B cell (primary cell): ENCODE data around the gene PARS2. TPM values are rescaled to one million over a fixed set of nuclear protein-coding genes. Genes with fewer than 3 reads are reported as not detected.

Experiments
- ATAC-seq: fragments of 200-7000 bp; cut with Tn5 transposase; one replicate; pipeline ENCODE4 v1.10.0; 2021; ENCODE audit warnings: low read depth, mild to moderate bottlenecking, moderate number of reproducible peaks, moderate library complexity
- CTCF ChIA-PET: fragments of 350-600 bp; sonication (Branson Sonifier 250); formaldehyde crosslinking; loops from one replicate; lab custom pipeline; 2021; ENCODE audit warnings: antibody characterized with exemption, inconsistent platforms; lab: Charles Lee
- POLR2A ChIA-PET: fragments of 350-600 bp; sonication (Branson Sonifier 250); formaldehyde crosslinking; loops from one replicate; lab custom pipeline; 2021; ENCODE audit warnings: antibody characterized with exemption; lab: Charles Lee
- DNase-seq: peaks from one replicate; pipeline ENCODE4 v3.0.0; 2013
- H2AFZ ChIP-seq: 2 replicates; pipeline ENCODE4 v1.6.1; 2012; ENCODE audit warnings: mild to moderate bottlenecking, low read depth, low read length; ENCODE audit not compliant: insufficient read depth, poor library complexity, severe bottlenecking
- H3K27ac ChIP-seq, 2 donors: 1 replicate in 1 of 2; 2 replicates in 1 of 2; pipeline ENCODE4 v1.5.1; 2012 to 2013; ENCODE audit warnings: low read length in 2 of 2, mild to moderate bottlenecking in 2 of 2, moderate library complexity in 1 of 2
- H3K27me3 ChIP-seq, 4 experiments: fragments of 200-600 bp in 1 of 4; sonication (generic) in 1 of 4; replicated peaks in 1 of 4; 1 replicate in 2 of 4; 2 replicates in 2 of 4; pipeline versions ENCODE4 v1.6.1 to v1.7.0; 2013 to 2016; ENCODE audit warnings: low read length in 3 of 4, mild to moderate bottlenecking in 2 of 4, mixed read lengths in 1 of 4, moderate library complexity in 1 of 4; ENCODE audit not compliant: insufficient read depth in 4 of 4, control insufficient read depth in 3 of 4; ENCODE audit errors: control extremely low read depth in 1 of 4
- H3K36me3 ChIP-seq, 2 experiments: replicated peaks in 1 of 2; 1 replicate in 1 of 2; 2 replicates in 1 of 2; pipeline versions ENCODE4 v1.6.1 to v1.7.1; 2013; ENCODE audit warnings: low read length in 1 of 2; ENCODE audit not compliant: insufficient read depth in 2 of 2, control insufficient read depth in 1 of 2; ENCODE audit errors: control extremely low read depth in 1 of 2, extremely low read depth in 1 of 2
- H3K4me1 ChIP-seq, 2 donors: fragments of 200-600 bp in 1 of 2; sonication (generic) in 1 of 2; 1 replicate in 1 of 2; 2 replicates in 1 of 2; pipeline versions ENCODE4 v1.5.1 to v1.6.1; 2013 to 2017; ENCODE audit warnings: low read length in 2 of 2; ENCODE audit not compliant: control insufficient read depth in 2 of 2, insufficient read depth in 2 of 2
- H3K4me2 ChIP-seq: replicated peaks from 2 replicates; pipeline ENCODE3; 2012; ENCODE audit warnings: mild to moderate bottlenecking, low read depth, low read length; ENCODE audit not compliant: poor library complexity, severe bottlenecking
- H3K4me3 ChIP-seq, 5 experiments: fragments of 200-600 bp in 1 of 5; sonication (generic) in 1 of 5; 1 replicate in 3 of 5; 2 replicates in 2 of 5; pipeline versions ENCODE4 v1.5.1 to v1.7.0; 2011 to 2016; ENCODE audit warnings: low read length in 4 of 5, mild to moderate bottlenecking in 4 of 5, low read depth in 2 of 5, control low read depth in 1 of 5, moderate library complexity in 1 of 5; ENCODE audit not compliant: insufficient read depth in 1 of 5; ENCODE audit errors: control extremely low read depth in 1 of 5, extremely low read depth in 1 of 5
- H3K79me2 ChIP-seq: fragments of 200-600 bp; sonication (generic); one replicate; pipeline ENCODE4 v1.6.0; 2016; ENCODE audit warnings: low read length; ENCODE audit not compliant: control insufficient read depth, insufficient read depth
- H3K9ac ChIP-seq: fragments of 200-600 bp; sonication (generic); 2 replicates; pipeline ENCODE4 v1.6.1; 2017; ENCODE audit warnings: mild to moderate bottlenecking, low read length, moderate library complexity
- H3K9me3 ChIP-seq, 3 donors: one replicate each; pipeline versions ENCODE4 v1.6.1 to v1.7.1; 2013; ENCODE audit warnings: low read length in 2 of 3; ENCODE audit not compliant: control insufficient read depth in 2 of 3, insufficient read depth in 1 of 3; ENCODE audit errors: control extremely low read depth in 1 of 3
- H4K20me1 ChIP-seq: 2 replicates; pipeline ENCODE4 v1.6.0; 2012; ENCODE audit warnings: mild to moderate bottlenecking, low read length; ENCODE audit not compliant: insufficient read depth, control insufficient read depth, poor library complexity, severe bottlenecking
- H3K27ac Mint-ChIP-seq: one replicate; pipeline ENCODE4 v1.8.0; 2021; ENCODE audit warnings: mixed read lengths
- H3K27me3 Mint-ChIP-seq: one replicate; pipeline ENCODE4 v1.8.0; 2021; ENCODE audit warnings: mixed read lengths
- H3K4me1 Mint-ChIP-seq: one replicate; pipeline ENCODE4 v1.8.0; 2021; ENCODE audit warnings: mixed read lengths
- H3K4me3 Mint-ChIP-seq: one replicate; pipeline ENCODE4 v1.8.0; 2021; ENCODE audit warnings: mixed read lengths
- H3K9me3 Mint-ChIP-seq: one replicate; pipeline ENCODE4 v1.8.0; 2022; ENCODE audit warnings: mixed read lengths; ENCODE audit not compliant: insufficient read depth
- EZH2 ChIP-seq: IDR thresholded peaks from 2 replicates; pipeline ENCODE4 v1.6.1; 2012; ENCODE audit warnings: borderline replicate concordance, low read depth, mild to moderate bottlenecking, moderate library complexity, low read length; ENCODE audit not compliant: insufficient read depth, poor library complexity, severe bottlenecking
- WGBS: methylation state at CpG from one replicate; pipeline ENCODE4 v1.1.5; 2013; ENCODE audit warnings: missing lambda C conversion rate; ENCODE audit not compliant: insufficient coverage; 5-methylcytosine and 5-hydroxymethylcytosine counted together
- intact Hi-C: fragments of 100-400 bp; cut with micrococcal nuclease; formaldehyde crosslinking; loops from one replicate; pipeline ENCODE4 v1.10.0; 2022
- polyA plus RNA-seq: library from polyadenylated mRNA; depleted of rRNA; stranded (reverse); fragments of >200 nt; gene quantifications from 2 replicates; pipeline ENCODE4 v1.2.3, GENCODE V29; 2012
- total RNA-seq, 2 donors: library from RNA; stranded (reverse); fragments of 120-200 nt in 1 of 2; gene quantifications; 1 replicate in 1 of 2; 2 replicates in 1 of 2; pipeline versions ENCODE4 v1.2.3 to v1.2.4, GENCODE V29; 2013 to 2022
- TF ChIP-seq, protein P1 (sequence below): fragments of 200-600 bp; IDR thresholded peaks from one replicate; pipeline ENCODE4 v1.8.0; 2022; ENCODE audit warnings: antibody characterized with exemption, mild to moderate bottlenecking

PARS2 gene
- total and polyA plus RNA-seq, 2 donors (not counting 1 experiment from before 2014, with no cell fraction given): 1.00 to 4.9 TPM

DNA sequence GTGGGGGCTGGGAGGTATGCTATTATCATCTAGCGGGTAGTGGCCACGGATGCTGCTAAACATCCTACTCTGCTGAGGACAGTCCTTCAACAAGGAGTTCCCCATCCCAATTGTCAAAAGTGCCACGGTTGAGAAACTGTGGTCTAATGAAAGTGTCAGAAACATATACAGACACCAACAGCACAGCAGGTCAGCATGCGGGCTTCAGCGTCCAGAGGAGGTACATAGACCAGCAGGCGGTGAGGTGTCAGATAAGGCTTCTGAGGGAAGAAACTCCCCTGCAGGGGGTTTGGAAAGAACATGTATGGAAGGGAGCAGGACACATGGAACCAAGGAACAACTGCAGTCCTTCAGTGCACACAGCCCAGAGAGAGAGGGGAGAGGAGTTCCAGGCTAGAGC, 53.5 kb downstream of the PARS2 start:
- H3K9ac ChIP-seq: no peak overlapping the region
- H3K36me3 ChIP-seq: no peaks in the 10 kb centered on the region
- no peak for TF ChIP-seq EZH2
- TF ChIP-seq, protein P1, sequence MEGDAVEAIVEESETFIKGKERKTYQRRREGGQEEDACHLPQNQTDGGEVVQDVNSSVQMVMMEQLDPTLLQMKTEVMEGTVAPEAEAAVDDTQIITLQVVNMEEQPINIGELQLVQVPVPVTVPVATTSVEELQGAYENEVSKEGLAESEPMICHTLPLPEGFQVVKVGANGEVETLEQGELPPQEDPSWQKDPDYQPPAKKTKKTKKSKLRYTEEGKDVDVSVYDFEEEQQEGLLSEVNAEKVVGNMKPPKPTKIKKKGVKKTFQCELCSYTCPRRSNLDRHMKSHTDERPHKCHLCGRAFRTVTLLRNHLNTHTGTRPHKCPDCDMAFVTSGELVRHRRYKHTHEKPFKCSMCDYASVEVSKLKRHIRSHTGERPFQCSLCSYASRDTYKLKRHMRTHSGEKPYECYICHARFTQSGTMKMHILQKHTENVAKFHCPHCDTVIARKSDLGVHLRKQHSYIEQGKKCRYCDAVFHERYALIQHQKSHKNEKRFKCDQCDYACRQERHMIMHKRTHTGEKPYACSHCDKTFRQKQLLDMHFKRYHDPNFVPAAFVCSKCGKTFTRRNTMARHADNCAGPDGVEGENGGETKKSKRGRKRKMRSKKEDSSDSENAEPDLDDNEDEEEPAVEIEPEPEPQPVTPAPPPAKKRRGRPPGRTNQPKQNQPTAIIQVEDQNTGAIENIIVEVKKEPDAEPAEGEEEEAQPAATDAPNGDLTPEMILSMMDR: no peak
- Mint-ChIP-seq H3K9me3 (no peaks in the 10 kb centered on the region), H3K27me3 (peaks cover 15% of the 10 kb centered on the region), H3K27ac (no peak overlapping the region), H3K4me1 (peaks cover 6% of the 10 kb centered on the region), H3K4me3 (no peak overlapping the region)
- no peaks in the 10 kb centered on the region for H4K20me1 ChIP-seq
- H3K27me3 ChIP-seq: peaks cover 0 to 8% (median 2%) of the 10 kb centered on the region in 4 experiments
- no peaks in the 10 kb centered on the region for H3K9me3 ChIP-seq
- ATAC-seq (no peak), DNase-seq (no peak)
- intact Hi-C loops: no loop called here
- ChIA-PET CTCF (no interaction called here), POLR2A (no interaction called here)
- WGBS: 95% methylated on average over 3 of the region's 6 CpGs
- no peak overlapping the region for H3K27ac ChIP-seq
- H3K4me3 ChIP-seq: no peak overlapping the region
- H2AFZ ChIP-seq: no peak overlapping the region
- H3K79me2 ChIP-seq: peaks cover 10% of the 10 kb centered on the region
- H3K4me1 ChIP-seq: peaks cover 6 to 7% of the 10 kb centered on the region in 2 donors
- H3K4me2 ChIP-seq: no peak overlapping the region

DNA sequence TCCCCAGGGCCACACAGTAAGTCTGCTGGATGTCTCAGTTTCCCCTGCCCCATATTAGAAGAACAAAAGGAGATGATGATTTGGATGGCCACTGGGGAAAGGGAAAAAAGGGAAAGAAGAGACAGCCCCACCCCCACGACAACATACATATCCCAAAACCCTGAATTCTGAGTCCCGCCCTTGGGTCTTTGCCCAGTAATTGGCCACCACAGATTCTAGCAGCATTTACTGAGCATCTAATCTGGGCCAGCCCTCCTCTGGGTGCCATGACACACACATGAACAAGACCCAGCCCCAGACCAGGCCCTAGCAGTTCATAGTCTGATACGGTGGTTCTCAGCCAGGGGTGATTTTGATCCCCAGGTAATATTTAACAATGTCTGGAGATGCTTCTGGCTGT, 53.9 kb downstream of the PARS2 start:
- Histone ChIP-seq H3K27ac (no peak overlapping the region), H3K9me3 (no peaks in the 10 kb centered on the region), H3K9ac (no peak overlapping the region), H3K36me3 (no peaks in the 10 kb centered on the region), H3K4me2 (no peak overlapping the region), H3K4me1 (peaks cover 5 to 7% of the 10 kb centered on the region in 2 donors), H3K4me3 (no peak overlapping the region), H2AFZ (no peak overlapping the region), H3K79me2 (peaks cover 8% of the 10 kb centered on the region), H4K20me1 (no peaks in the 10 kb centered on the region), H3K27me3 (peaks cover 0 to 8% (median 2%) of the 10 kb centered on the region in 4 experiments)
- DNase-seq (no peak), ATAC-seq (no peak)
- H3K27ac Mint-ChIP-seq: no peak overlapping the region
- no peak overlapping the region for H3K4me3 Mint-ChIP-seq
- intact Hi-C loops: no loop called here
- H3K27me3 Mint-ChIP-seq: peaks cover 17% of the 10 kb centered on the region
- POLR2A ChIA-PET: no interaction called here
- TF ChIP-seq, protein P1: no peak
- no peak for TF ChIP-seq EZH2
- peaks cover 5% of the 10 kb centered on the region for H3K4me1 Mint-ChIP-seq
- WGBS: 100% methylated on average over 2 of the region's 3 CpGs
- H3K9me3 Mint-ChIP-seq: no peaks in the 10 kb centered on the region
- CTCF ChIA-PET: no interaction called here
